H1 (cell line): Measurements from ENCODE around the gene ZNRF2. TPM values are rescaled to one million over a fixed set of nuclear protein-coding genes. Genes with fewer than 3 reads are reported as not detected.

Experiments
- CTCF ChIA-PET: fragments of 300-600 bp; sonication (Branson Sonifier 250); formaldehyde crosslinking; loops from one replicate; lab custom pipeline; 2021; ENCODE audit not compliant: partially characterized antibody; lab: Charles Lee
- POLR2A ChIA-PET: fragments of 300-600 bp; sonication (Branson Sonifier 250); formaldehyde crosslinking; loops from one replicate; lab custom pipeline; 2021; ENCODE audit warnings: inconsistent platforms; ENCODE audit not compliant: partially characterized antibody; lab: Charles Lee
- DNase-seq, 2 experiments: peaks; one replicate each; pipeline versions ENCODE4 v3.0.0 to v3.0.0-alpha.2; 2010 to 2022; ENCODE audit warnings: low spot score in 2 of 2, low read depth in 1 of 2, mixed read lengths in 1 of 2
- FAIRE-seq: peaks from 2 replicates; lab custom pipeline; 2011; peaks lifted over from hg19 to GRCh38; lab: Jason Lieb, UNC
- H2AFZ ChIP-seq: 2 replicates; pipeline ENCODE4 v1.8.1; 2012; ENCODE audit warnings: low read length, inconsistent platforms
- H2AK5ac ChIP-seq: 2 replicates; pipeline ENCODE4 v1.6.1; 2013; ENCODE audit warnings: low read depth, low read length
- H2BK120ac ChIP-seq: replicated peaks from 2 replicates; pipeline ENCODE3; 2013; ENCODE audit warnings: low read depth, low read length, inconsistent platforms
- H2BK12ac ChIP-seq: 2 replicates; pipeline ENCODE4 v1.6.1; 2013; ENCODE audit warnings: low read depth, low read length
- H2BK15ac ChIP-seq: 2 replicates; pipeline ENCODE4 v1.6.1; 2013; ENCODE audit warnings: low read length
- H2BK20ac ChIP-seq: 2 replicates; pipeline ENCODE4 v1.6.1; 2013; ENCODE audit warnings: low read length
- H2BK5ac ChIP-seq: 2 replicates; pipeline ENCODE4 v1.6.1; 2013; ENCODE audit warnings: low read depth, low read length
- H3K14ac ChIP-seq: 2 replicates; pipeline ENCODE4 v1.6.1; 2013; ENCODE audit warnings: inconsistent platforms; ENCODE audit not compliant: insufficient read length
- H3K18ac ChIP-seq: 2 replicates; pipeline ENCODE4 v1.6.1; 2013; ENCODE audit warnings: low read length; ENCODE audit errors: extremely low read depth
- H3K23ac ChIP-seq: 2 replicates; pipeline ENCODE4 v1.6.1; 2013; ENCODE audit warnings: inconsistent platforms; ENCODE audit not compliant: insufficient read length
- H3K23me2 ChIP-seq: 2 replicates; pipeline ENCODE4 v1.6.1; 2013; ENCODE audit warnings: low read depth, low read length
- H3K27ac ChIP-seq: 2 replicates; pipeline ENCODE4 v1.6.1; 2011; ENCODE audit warnings: low read depth, low read length, inconsistent platforms
- H3K27me3 ChIP-seq, 4 experiments: replicated peaks in 1 of 4; 1 replicate in 1 of 4; 2 replicates in 3 of 4; pipeline versions ENCODE4 v1.6.1 to v1.8.1; 2011 to 2013; ENCODE audit warnings: low read length in 3 of 4, mild to moderate bottlenecking in 3 of 4, inconsistent platforms in 2 of 4, mixed read lengths in 2 of 4, moderate library complexity in 1 of 4; ENCODE audit not compliant: control insufficient read depth in 3 of 4, insufficient read depth in 3 of 4; ENCODE audit errors: extremely low read depth in 1 of 4
- H3K36me3 ChIP-seq, 4 experiments: 2 replicates each; pipeline versions ENCODE4 v1.6.1 to v1.8.1; 2011 to 2013; ENCODE audit warnings: mild to moderate bottlenecking in 4 of 4, low read length in 3 of 4, moderate library complexity in 2 of 4, control low read depth in 1 of 4, inconsistent platforms in 1 of 4; ENCODE audit not compliant: insufficient read depth in 4 of 4, control insufficient read depth in 2 of 4
- H3K4ac ChIP-seq: replicated peaks from 2 replicates; pipeline ENCODE3; 2013; ENCODE audit warnings: low read length, low read depth, mixed read lengths, inconsistent platforms; ENCODE audit not compliant: insufficient read length
- H3K4me1 ChIP-seq, 4 experiments: replicated peaks in 1 of 4; 1 replicate in 1 of 4; 2 replicates in 3 of 4; pipeline versions ENCODE4 v1.6.1 to v1.8.1; 2011 to 2013; ENCODE audit warnings: low read length in 3 of 4, inconsistent platforms in 2 of 4, mixed read lengths in 1 of 4; ENCODE audit not compliant: insufficient read depth in 4 of 4, control insufficient read depth in 3 of 4
- H3K4me2 ChIP-seq, 2 experiments: 2 replicates each; pipeline versions ENCODE4 v1.6.1 to v1.8.1; 2011 to 2013; ENCODE audit warnings: low read depth in 2 of 2, low read length in 2 of 2, control low read depth in 1 of 2, inconsistent platforms in 1 of 2, mild to moderate bottlenecking in 1 of 2; ENCODE audit not compliant: insufficient read depth in 1 of 2
- H3K4me3 ChIP-seq, 4 experiments: fragments of 200-600, 300-600 bp in 1 of 4; sonication (generic), shearing (Covaris generic), sonication (Bioruptor Twin) in 1 of 4; 2 replicates each; pipeline versions ENCODE4 v1.5.1 to v1.8.1; 2011 to 2016; ENCODE audit warnings: low read length in 4 of 4, low read depth in 3 of 4, control low read depth in 2 of 4, inconsistent platforms in 2 of 4, mild to moderate bottlenecking in 2 of 4, mixed read lengths in 1 of 4, moderate library complexity in 1 of 4; ENCODE audit not compliant: insufficient read depth in 2 of 4; ENCODE audit errors: extremely low read depth in 1 of 4
- H3K56ac ChIP-seq: replicated peaks from 2 replicates; pipeline ENCODE3; 2013; ENCODE audit warnings: low read depth, mild to moderate bottlenecking, mixed read lengths, low read length, inconsistent platforms; ENCODE audit not compliant: insufficient read length
- H3K79me1 ChIP-seq: 2 replicates; pipeline ENCODE4 v1.6.1; 2013; ENCODE audit warnings: low read depth, low read length, control low read depth
- H3K79me2 ChIP-seq, 2 experiments: 2 replicates each; pipeline versions ENCODE4 v1.6.1 to v1.8.1; 2012 to 2013; ENCODE audit warnings: low read length in 2 of 2, mild to moderate bottlenecking in 2 of 2, inconsistent platforms in 1 of 2; ENCODE audit not compliant: insufficient read depth in 2 of 2, control insufficient read depth in 1 of 2
- H3K9ac ChIP-seq, 4 experiments: replicated peaks in 1 of 4; 1 replicate in 1 of 4; 2 replicates in 3 of 4; pipeline versions ENCODE4 v1.6.1 to v1.8.1; 2011 to 2013; ENCODE audit warnings: low read depth in 3 of 4, low read length in 3 of 4, control low read depth in 2 of 4, mild to moderate bottlenecking in 2 of 4, moderate library complexity in 2 of 4, inconsistent platforms in 1 of 4; ENCODE audit errors: extremely low read depth in 1 of 4
- H3K9me3 ChIP-seq, 2 experiments: 2 replicates each; pipeline versions ENCODE4 v1.6.1 to v1.8.1; 2012 to 2013; ENCODE audit warnings: mild to moderate bottlenecking in 2 of 2, moderate library complexity in 2 of 2, control low read depth in 1 of 2, inconsistent platforms in 1 of 2, low read depth in 1 of 2, low read length in 1 of 2, mixed read lengths in 1 of 2; ENCODE audit not compliant: insufficient read depth in 2 of 2
- H4K20me1 ChIP-seq, 2 experiments: replicated peaks in 1 of 2; 2 replicates each; pipeline versions ENCODE3 to v1.8.1; 2011 to 2013; ENCODE audit warnings: inconsistent platforms in 2 of 2, low read length in 2 of 2, mild to moderate bottlenecking in 1 of 2; ENCODE audit not compliant: insufficient read depth in 2 of 2, control insufficient read depth in 1 of 2
- H4K5ac ChIP-seq: 2 replicates; pipeline ENCODE4 v1.6.1; 2013; ENCODE audit warnings: low read length, low read depth, mixed read lengths, inconsistent platforms; ENCODE audit not compliant: insufficient read length
- H4K8ac ChIP-seq: 2 replicates; pipeline ENCODE4 v1.8.0; 2013; ENCODE audit warnings: mild to moderate bottlenecking, moderate library complexity, low read length, inconsistent platforms; ENCODE audit not compliant: insufficient read depth; ENCODE audit errors: extremely low read depth
- H4K91ac ChIP-seq: replicated peaks from 2 replicates; pipeline ENCODE3; 2013; ENCODE audit warnings: low read length, mixed read lengths, inconsistent platforms; ENCODE audit not compliant: insufficient read length
- JUND ChIP-seq: IDR thresholded peaks from 2 replicates; pipeline ENCODE4 v1.6.1; 2011; ENCODE audit warnings: mild to moderate bottlenecking, improper control_type of control experiment, low read length
- NANOG ChIP-seq: IDR thresholded peaks from 2 replicates; pipeline ENCODE4 v1.6.1; 2011; ENCODE audit warnings: low read length, low read depth, mild to moderate bottlenecking, inconsistent platforms; ENCODE audit not compliant: insufficient read depth, poor library complexity, severe bottlenecking
- polyA plus RNA-seq, 7 experiments: library from polyadenylated mRNA; depleted of rRNA in 3 of 7; stranded (reverse) in 5 of 7; unstranded in 2 of 7; fragments of >200 nt in 5 of 7; fragments of 200-250 nt in 2 of 7; gene quantifications; 1 replicate in 5 of 7; 2 replicates in 1 of 7; 4 replicates in 1 of 7; pipeline versions ENCODE4 v1.2.1 to v1.2.3, GENCODE V29; 2011 to 2013; ENCODE audit warnings: missing spikeins in 2 of 7, mixed read lengths in 2 of 7
- total RNA-seq: library from RNA; stranded (reverse); fragmentation: NEBNext Ultra II Directional; extraction: Animal tissue kit (Norgen Biotek cat#: 25700); gene quantifications from 2 replicates; pipeline ENCODE4 v1.2.1, GENCODE V29; 2021

Gene ZNRF2
- total and polyA plus RNA-seq, 2 of the 8 experiments (the other 6 are each of a cell fraction or from before 2014, with no cell fraction given): 2.9 to 16.2 TPM

- FAIRE-seq (no peak), DNase-seq (no peak)
- Histone ChIP-seq H3K23me2 (no peaks in the 10 kb centered on the region), H3K18ac (no peak overlapping the region), H3K4me2 (no peak overlapping the region), H4K91ac (no peak overlapping the region), H2BK120ac (no peak overlapping the region), H3K56ac (no peak overlapping the region), H3K4ac (no peak overlapping the region), H3K27me3 (no peaks in the 10 kb centered on the region; a peak in 1 of 7 replicates), H3K14ac (no peak overlapping the region), H2BK12ac (no peak overlapping the region), H2BK5ac (no peak overlapping the region), H3K9ac (no peak overlapping the region), H2AFZ (no peak overlapping the region), H4K5ac (no peak overlapping the region), H3K23ac (no peak overlapping the region), H3K36me3 (no peaks in the 10 kb centered on the region), H2BK20ac (no peak overlapping the region), H4K20me1 (no peaks in the 10 kb centered on the region), H2AK5ac (no peak overlapping the region), H3K4me1 (no peaks in the 10 kb centered on the region), H3K27ac (no peak overlapping the region), H3K9me3 (no peaks in the 10 kb centered on the region), H4K8ac (no peak overlapping the region), H3K4me3 (no peak overlapping the region), H3K79me1 (no peaks in the 10 kb centered on the region), H2BK15ac (no peak overlapping the region), H3K79me2 (no peaks in the 10 kb centered on the region)
- CTCF ChIA-PET: interaction anchor here (2.5 kb wide), 1 partner anchor 12 kb away, joined by 12 read pairs; no protein-coding TSS in a partner anchor
- POLR2A ChIA-PET: no interaction called here
- TF ChIP-seq NANOG (no peak), JUND (no peak)
These were observed 45.5 kb upstream of the ZNRF2 start for GRCh38 chr7:30238721-30239441.
